Lung (tissue), 12 donors: ENCODE results near the gene INF2. TPM values are rescaled to one million over a fixed set of nuclear protein-coding genes. Genes with fewer than 3 reads are reported as not detected.

Experiments used
- ATAC-seq: fragments of 200-7000 bp; cut with Tn5 transposase; one replicate; pipeline ENCODE4 v1.9.1; 2020; ENCODE audit warnings: moderate number of reproducible peaks; ENCODE audit not compliant: insufficient read depth, low FRiP score
- DNase-seq, 3 donors: peaks; one replicate each; pipeline ENCODE4 v3.0.0-alpha.2; 2013 to 2017
- H3K27ac ChIP-seq, 2 donors: one replicate each; pipeline ENCODE4 v1.5.1; 2013; ENCODE audit warnings: mild to moderate bottlenecking in 2 of 2, moderate library complexity in 2 of 2, control low read depth in 1 of 2, inconsistent platforms in 1 of 2, low read depth in 1 of 2, low read length in 1 of 2
- H3K27me3 ChIP-seq, 3 donors: one replicate each; pipeline ENCODE4 v1.5.1; 2013; ENCODE audit warnings: low read length in 2 of 3; ENCODE audit not compliant: control insufficient read depth in 3 of 3, insufficient read depth in 3 of 3
- H3K36me3 ChIP-seq, 4 donors: one replicate each; pipeline ENCODE4 v1.5.1; 2013; ENCODE audit warnings: low read length in 4 of 4, mild to moderate bottlenecking in 1 of 4, moderate library complexity in 1 of 4; ENCODE audit not compliant: control insufficient read depth in 4 of 4, insufficient read depth in 4 of 4
- H3K4me1 ChIP-seq, 5 donors: one replicate each; pipeline ENCODE4 v1.5.1; 2013; ENCODE audit warnings: low read length in 5 of 5, mild to moderate bottlenecking in 2 of 5, moderate library complexity in 1 of 5; ENCODE audit not compliant: control insufficient read depth in 5 of 5, insufficient read depth in 5 of 5
- H3K4me3 ChIP-seq: one replicate; pipeline ENCODE4 v1.5.1; 2013; ENCODE audit warnings: mild to moderate bottlenecking, control low read depth, moderate library complexity
- H3K9ac ChIP-seq, 2 donors: one replicate each; pipeline ENCODE4 v1.5.1; 2013; ENCODE audit warnings: low read length in 2 of 2, control low read depth in 1 of 2; ENCODE audit not compliant: insufficient read depth in 1 of 2
- H3K9me3 ChIP-seq, 4 donors: one replicate each; pipeline ENCODE4 v1.5.1; 2013; ENCODE audit warnings: low read length in 3 of 4, mild to moderate bottlenecking in 1 of 4, moderate library complexity in 1 of 4; ENCODE audit not compliant: control insufficient read depth in 4 of 4, insufficient read depth in 3 of 4
- CTCF ChIP-seq: IDR thresholded peaks from 2 replicates; pipeline ENCODE4 v1.5.1; 2012; ENCODE audit warnings: mild to moderate bottlenecking; ENCODE audit errors: control extremely low read depth, extremely low read depth
- WGBS, 2 donors: extraction: QIAGEN DNeasy Blood & Tissue Kit; methylation state at CpG; one replicate each; pipeline ENCODE4 v1.1.7; 2013; 5-methylcytosine and 5-hydroxymethylcytosine counted together
- polyA plus RNA-seq, 2 donors: library from polyadenylated mRNA; stranded (reverse); fragments of 200-250 nt; gene quantifications; one replicate each; pipeline ENCODE4 v1.2.1, GENCODE V29; 2013
- total RNA-seq, 2 donors: library from RNA; depleted of rRNA in 1 of 2; stranded (reverse); fragments of >200 nt in 1 of 2; gene quantifications; one replicate each; pipeline ENCODE4 v1.2.1, GENCODE V29; 2014 to 2021
- donor health status: control.
- donor health status: control.
- donor health status: Bipolar disorder and iron deficiency.
- donor health status: healthy.
- donor health status: DM: yes; HTN: yes; CAD: no.

Gene INF2
- total and polyA plus RNA-seq, 4 donors = 46.1 to 119 (median 78.4) TPM

GRCh38 chr14:104644091-104644635 is 45.3 kb upstream of the INF2 start:
- Histone ChIP-seq H3K27ac (no peak overlapping the region), H3K9me3 (peaks cover 0 to 3% (median under 1%) of the 10 kb centered on the region in 4 donors), H3K27me3 (peaks cover 0 to 4% (median 0%) of the 10 kb centered on the region in 3 donors), H3K4me1 (no peaks in the 10 kb centered on the region), H3K4me3 (no peak overlapping the region), H3K9ac (no peak overlapping the region), H3K36me3 (no peaks in the 10 kb centered on the region)
- no peak for DNase-seq
- ATAC-seq = no peak
- no peak for TF ChIP-seq CTCF
- WGBS, 2 donors = 88 to 92% methylated on average over 12 of the region's 12 CpGs

- no peak overlapping the region for H3K4me3 ChIP-seq
- no peak for TF ChIP-seq CTCF
- DNase-seq = no peak
- no peak overlapping the region for H3K9ac ChIP-seq
- ATAC-seq = no peak
- no peaks in the 10 kb centered on the region for H3K36me3 ChIP-seq
- no peak overlapping the region for H3K27ac ChIP-seq
- WGBS, 2 donors = 69 to 71% methylated on average over 11 of the region's 11 CpGs
- no peaks in the 10 kb centered on the region for H3K4me1 ChIP-seq
- H3K9me3 ChIP-seq = peaks cover 0 to 3% (median under 1%) of the 10 kb centered on the region in 4 donors
- H3K27me3 ChIP-seq = peaks cover 0 to 5% (median 0%) of the 10 kb centered on the region in 3 donors
Observed at GRCh38 chr14:104644656-104645378, 44.6 kb upstream of the INF2 start.

- DNase-seq (no peak), ATAC-seq (no peak)
- no peak for TF ChIP-seq CTCF
- H3K27me3 ChIP-seq = peaks cover 0 to 7% (median 0%) of the 10 kb centered on the region in 3 donors
- H3K4me1 ChIP-seq = peaks cover 0 to 3% (median 0%) of the 10 kb centered on the region in 5 donors
- WGBS, 2 donors = 28 to 52% methylated on average over 6 of the region's 6 CpGs
- no peak overlapping the region for H3K9ac ChIP-seq
- H3K4me3 ChIP-seq = no peak overlapping the region
- H3K36me3 ChIP-seq = no peaks in the 10 kb centered on the region
- H3K9me3 ChIP-seq = peaks cover 0 to 3% (median under 1%) of the 10 kb centered on the region in 4 donors
- no peak overlapping the region for H3K27ac ChIP-seq
Observed at GRCh38 chr14:104647467-104648043, 41.9 kb upstream of the INF2 start.
